OCI-LY3 (cell line): ENCODE results near the gene CADPS.

Experiments
- H2AFZ ChIP-seq: fragments of 200-600, 300-600 bp; shearing (Covaris generic); 2 replicates; pipeline ENCODE4 v1.6.0; 2014; ENCODE audit warnings: antibody characterized with exemption, low read depth, low read length
- H3K27ac ChIP-seq: fragments of 200-600, 300-600 bp; sonication (generic); 2 replicates; pipeline ENCODE4 v1.5.1; 2014; ENCODE audit warnings: mild to moderate bottlenecking, low read length, moderate library complexity, mixed read lengths
- H3K27me3 ChIP-seq: fragments of 200-600, 300-600 bp; sonication (generic); 2 replicates; pipeline ENCODE4 v1.6.1; 2014; ENCODE audit warnings: low read depth, low read length, mixed read lengths
- H3K36me3 ChIP-seq: fragments of 200-600, 300-600 bp; sonication (generic); replicated peaks from 2 replicates; pipeline ENCODE3; 2014; ENCODE audit warnings: low read depth, low read length, mixed read lengths
- H3K4me1 ChIP-seq: fragments of 300-600, 200-600 bp; sonication (generic); 2 replicates; pipeline ENCODE4 v1.6.1; 2014; ENCODE audit warnings: low read length, mixed read lengths
- H3K4me2 ChIP-seq: fragments of 200-600, 300-600 bp; sonication (generic); 2 replicates; pipeline ENCODE4 v1.6.1; 2014; ENCODE audit warnings: low read length, mixed read lengths
- H3K4me3 ChIP-seq: fragments of 300-600, 200-600 bp; sonication (generic); 2 replicates; pipeline ENCODE4 v1.5.1; 2014; ENCODE audit warnings: antibody characterized with exemption, mild to moderate bottlenecking, low read length, moderate library complexity
- H3K79me2 ChIP-seq: fragments of 300-600, 200-600 bp; shearing (Covaris generic); 2 replicates; pipeline ENCODE4 v1.6.1; 2014; ENCODE audit warnings: mild to moderate bottlenecking, low read length, mixed read lengths
- H3K9ac ChIP-seq: fragments of 300-600, 200-600 bp; shearing (Covaris generic); 2 replicates; pipeline ENCODE4 v1.6.0; 2014; ENCODE audit warnings: mild to moderate bottlenecking, low read length, moderate library complexity
- H3K9me3 ChIP-seq: fragments of 200-600, 300-600 bp; shearing (Covaris generic); 2 replicates; pipeline ENCODE4 v1.6.1; 2014; ENCODE audit warnings: low read length, mixed read lengths; ENCODE audit not compliant: insufficient read depth
- H4K20me1 ChIP-seq: fragments of 200-600, 300-600 bp; sonication (generic); 2 replicates; pipeline ENCODE4 v1.6.1; 2016; ENCODE audit warnings: low read length, mixed read lengths; ENCODE audit not compliant: insufficient read depth
- CTCF ChIP-seq: fragments of 200-600, 300-600 bp; sonication (generic); IDR thresholded peaks from 2 replicates; pipeline ENCODE4 v1.5.1; 2014; ENCODE audit warnings: antibody characterized with exemption, low read length, low read depth
- EZH2phosphoT487 ChIP-seq: fragments of 200-600 bp; shearing (Covaris generic); IDR thresholded peaks from 2 replicates; pipeline ENCODE4 v1.6.1; 2018; ENCODE audit warnings: antibody characterized with exemption, mixed run types, low read depth

Gene CADPS

GRCh38 chr3:62363275-62363674, 511.9 kb downstream of the CADPS start:
- Histone ChIP-seq H3K27ac (no peak overlapping the region), H3K36me3 (no peaks in the 10 kb centered on the region), H3K4me1 (peaks cover 11% of the 10 kb centered on the region), H2AFZ (no peak overlapping the region), H3K9me3 (no peaks in the 10 kb centered on the region), H3K4me3 (no peak overlapping the region), H3K79me2 (no peaks in the 10 kb centered on the region), H3K27me3 (no peaks in the 10 kb centered on the region), H4K20me1 (no peaks in the 10 kb centered on the region), H3K9ac (no peak overlapping the region), H3K4me2 (no peak overlapping the region)
- TF ChIP-seq CTCF (no peak), EZH2phosphoT487 (no peak)

- Histone ChIP-seq H3K9ac (no peak overlapping the region), H3K36me3 (no peaks in the 10 kb centered on the region), H3K4me3 (no peak overlapping the region), H2AFZ (peak overlapping the region; percentile 51; the same call in 1 of the 2 replicates), H3K4me2 (no peak overlapping the region), H4K20me1 (no peaks in the 10 kb centered on the region), H3K79me2 (no peaks in the 10 kb centered on the region), H3K27me3 (peaks cover 9% of the 10 kb centered on the region), H3K9me3 (no peaks in the 10 kb centered on the region), H3K27ac (no peak overlapping the region), H3K4me1 (peaks cover 11% of the 10 kb centered on the region)
- TF ChIP-seq CTCF (no peak), EZH2phosphoT487 (no peak)
These were observed 513.4 kb downstream of the CADPS start for GRCh38 chr3:62361824-62362223.

GRCh38 chr3:62361261-62361660, 514.0 kb downstream of the CADPS start:
- Histone ChIP-seq H3K27me3 (peaks cover 14% of the 10 kb centered on the region), H3K79me2 (no peaks in the 10 kb centered on the region), H2AFZ (peak overlapping the region; percentile 51; the same call in 1 of the 2 replicates), H3K27ac (no peak overlapping the region), H3K9me3 (no peaks in the 10 kb centered on the region), H3K4me2 (peak overlapping the region; percentile 12), H3K4me3 (no peak overlapping the region), H3K36me3 (no peaks in the 10 kb centered on the region), H4K20me1 (no peaks in the 10 kb centered on the region), H3K4me1 (peaks cover 11% of the 10 kb centered on the region), H3K9ac (no peak overlapping the region)
- TF ChIP-seq CTCF (no peak), EZH2phosphoT487 (no peak)

GRCh38 chr3:62359531-62359930, 515.7 kb downstream of the CADPS start:
- Histone ChIP-seq H2AFZ (no peak overlapping the region), H3K4me2 (no peak overlapping the region), H3K36me3 (no peaks in the 10 kb centered on the region), H4K20me1 (no peaks in the 10 kb centered on the region), H3K4me3 (no peak overlapping the region), H3K27me3 (peaks cover 28% of the 10 kb centered on the region), H3K79me2 (no peaks in the 10 kb centered on the region), H3K4me1 (peaks cover 11% of the 10 kb centered on the region), H3K27ac (no peak overlapping the region), H3K9ac (no peak overlapping the region), H3K9me3 (no peaks in the 10 kb centered on the region)
- TF ChIP-seq CTCF (no peak), EZH2phosphoT487 (no peak)
